GM12878 (cell line): ENCODE results near the gene CCDC6.
"Not testable (repeated sequence)": the region's sequence is repeated elsewhere in the genome, so short reads cannot be mapped to it uniquely, and the experiment has no call there.

Experiments
- CEBPZ ChIP-seq: fragments of 150-350 bp; IDR thresholded peaks from 2 replicates; pipeline ENCODE4 v1.6.1; 2016; ENCODE audit warnings: low read depth, low read length
- CTCF ChIP-seq, 3 experiments: IDR thresholded peaks in 2 of 3; conservative IDR thresholded peaks in 1 of 3; 2 replicates each; pipeline ENCODE4 v1.5.1; 2011; ENCODE audit warnings: low read depth in 3 of 3, low read length in 3 of 3, mild to moderate bottlenecking in 3 of 3, control low read depth in 2 of 3, moderate library complexity in 2 of 3, inconsistent platforms in 1 of 3, mixed read lengths in 1 of 3; ENCODE audit not compliant: control insufficient read depth in 2 of 3, insufficient read depth in 1 of 3; ENCODE audit errors: extremely low read depth in 1 of 3
- E2F8 ChIP-seq: fragments of 450-650 bp; IDR thresholded peaks from 2 replicates; pipeline ENCODE4 v1.6.1; 2018; ENCODE audit warnings: mild to moderate bottlenecking, low read depth, moderate library complexity; ENCODE audit not compliant: partially characterized antibody
- E4F1 ChIP-seq: fragments of 450-650 bp; IDR thresholded peaks from 2 replicates; pipeline ENCODE4 v1.6.1; 2018; ENCODE audit warnings: borderline replicate concordance, mild to moderate bottlenecking; ENCODE audit not compliant: partially characterized antibody
- EP300 ChIP-seq, 2 experiments: fragments of 150-350 bp in 1 of 2; IDR thresholded peaks; 2 replicates each; pipeline ENCODE4 v1.6.1; 2011 to 2012; ENCODE audit warnings: low read depth in 2 of 2, low read length in 2 of 2, borderline replicate concordance in 1 of 2, improper control_type of control experiment in 1 of 2, inconsistent platforms in 1 of 2; ENCODE audit not compliant: control insufficient read depth in 1 of 2
- KDM1A ChIP-seq: fragments of 200-600 bp; sonication (generic); IDR thresholded peaks from 2 replicates; pipeline ENCODE4 v1.6.1; 2016; ENCODE audit warnings: borderline replicate concordance
- PAX5 ChIP-seq: IDR thresholded peaks from 2 replicates; pipeline ENCODE4 v1.6.1; 2011; ENCODE audit warnings: low read depth, low read length, borderline replicate concordance
- POLR2A ChIP-seq: IDR thresholded peaks from 2 replicates; pipeline ENCODE4 v1.6.1; 2011; ENCODE audit warnings: low read depth, mild to moderate bottlenecking, low read length
- POLR2AphosphoS2 ChIP-seq: IDR thresholded peaks from 2 replicates; pipeline ENCODE4 v1.6.1; 2011; ENCODE audit warnings: low read depth, mild to moderate bottlenecking, low read length, improper control_type of control experiment, moderate library complexity
- POLR2AphosphoS5 ChIP-seq: IDR thresholded peaks from 2 replicates; pipeline ENCODE4 v1.6.1; 2011; ENCODE audit warnings: mild to moderate bottlenecking, low read length, inconsistent platforms
- RELA ChIP-seq: fragments of 450-650 bp; IDR thresholded peaks from 2 replicates; pipeline ENCODE4 v1.8.0; 2014; ENCODE audit warnings: borderline replicate concordance; ENCODE audit not compliant: partially characterized antibody
- ZBTB33 ChIP-seq: fragments of 450-650 bp; IDR thresholded peaks from 2 replicates; pipeline ENCODE4 v1.6.1; 2017; ENCODE audit warnings: mild to moderate bottlenecking

GRCh38 chr10:59790080-59790479 lies 116.3 kb downstream of the CCDC6 start:
- TF ChIP-seq CTCF (IDR thresholded peaks at IDR 0.05 in 2 of 3, conservative IDR thresholded peaks at IDR 0.05 in 1 of 3; ENCODE audit: control insufficient read depth in 2 of 3, extremely low read depth in 1 of 3, insufficient read depth in 1 of 3, low read depth in 3 of 3, low read length in 3 of 3); EP300 (IDR thresholded peaks at IDR 0.05; ENCODE audit: borderline replicate concordance in 1 of 2, control insufficient read depth in 1 of 2, low read depth in 2 of 2, low read length in 2 of 2); KDM1A; POLR2A; POLR2AphosphoS2; PAX5; RELA; ZBTB33; E2F8; POLR2AphosphoS5; CEBPZ; E4F1: not testable (repeated sequence)
